GM19043 (cell line): Measurements from ENCODE around the gene RICTOR.

Source experiments
- ATAC-seq: cut with Tn5 transposase; IDR thresholded peaks from one replicate; pipeline ENCODE4 v1.9.1; 2021; ENCODE audit warnings: low read depth; ENCODE audit not compliant: unreplicated experiment

The RICTOR gene

DNA sequence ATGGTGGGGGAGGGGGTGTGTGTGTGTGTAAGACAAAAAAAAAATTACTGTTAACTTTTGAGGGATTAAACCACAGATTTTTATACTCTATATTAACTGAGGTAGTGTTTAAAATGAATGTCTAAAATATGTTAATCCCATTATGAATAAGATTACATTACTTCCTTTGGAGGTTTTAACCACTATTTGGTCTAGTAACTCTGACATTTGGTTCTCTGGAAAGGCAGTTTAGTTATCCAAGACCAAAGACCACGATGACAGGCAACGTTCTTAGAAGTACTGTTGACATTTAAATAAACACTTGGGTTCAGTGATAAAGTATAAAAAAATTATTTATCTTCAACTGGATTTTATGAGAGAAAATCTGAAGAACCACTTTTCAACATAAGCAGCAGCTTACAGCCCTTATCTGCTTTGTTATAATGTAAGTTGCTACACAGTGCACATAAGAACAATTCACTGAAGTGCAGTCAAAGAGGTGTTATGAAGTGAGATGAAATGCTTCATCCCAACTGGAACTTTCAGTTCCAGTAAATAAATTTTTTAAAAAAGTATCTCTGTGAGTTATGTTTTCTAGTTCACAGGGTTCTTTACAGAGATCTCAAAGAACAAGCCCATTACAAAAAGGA lies 133.9 kb downstream of the RICTOR start:
- no peak for ATAC-seq

DNA sequence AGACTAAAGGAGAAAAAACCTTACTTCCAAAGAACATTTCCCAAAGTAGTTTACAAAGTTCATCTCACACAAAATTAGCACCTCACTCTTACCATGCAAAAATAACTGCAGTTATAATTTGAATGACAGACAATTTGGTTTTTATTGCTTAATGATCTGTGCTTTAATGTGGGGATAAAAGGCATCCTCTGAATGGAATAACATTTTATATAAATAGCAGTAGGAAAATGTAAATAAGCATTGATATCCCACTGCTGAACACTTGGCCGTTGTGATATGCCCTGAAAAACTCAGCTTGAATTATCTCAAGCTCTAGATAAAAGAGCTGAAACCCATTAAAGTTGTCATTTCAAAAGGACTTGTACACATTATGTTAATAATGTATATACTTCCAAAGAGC lies 135.2 kb downstream of the RICTOR start:
- no peak for ATAC-seq

DNA sequence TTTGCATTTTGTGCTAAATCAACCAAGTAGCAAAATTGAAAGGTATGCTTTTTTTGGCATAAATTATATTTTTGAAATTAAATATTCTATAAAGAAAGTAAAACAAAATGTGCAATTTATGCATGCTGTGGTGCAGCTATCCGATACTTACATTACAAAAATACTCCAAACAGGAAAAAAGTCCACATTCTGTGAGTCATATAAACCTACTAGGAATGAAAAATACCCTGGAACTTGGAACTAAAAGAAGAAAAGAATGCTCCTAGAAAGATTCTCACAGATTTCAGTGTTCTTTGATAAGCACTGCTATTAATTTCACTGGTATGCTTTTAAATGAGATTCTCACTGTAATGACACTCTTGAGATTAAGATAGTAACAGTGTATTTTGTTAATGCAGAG lies 135.8 kb downstream of the RICTOR start:
- ATAC-seq, result no peak

DNA sequence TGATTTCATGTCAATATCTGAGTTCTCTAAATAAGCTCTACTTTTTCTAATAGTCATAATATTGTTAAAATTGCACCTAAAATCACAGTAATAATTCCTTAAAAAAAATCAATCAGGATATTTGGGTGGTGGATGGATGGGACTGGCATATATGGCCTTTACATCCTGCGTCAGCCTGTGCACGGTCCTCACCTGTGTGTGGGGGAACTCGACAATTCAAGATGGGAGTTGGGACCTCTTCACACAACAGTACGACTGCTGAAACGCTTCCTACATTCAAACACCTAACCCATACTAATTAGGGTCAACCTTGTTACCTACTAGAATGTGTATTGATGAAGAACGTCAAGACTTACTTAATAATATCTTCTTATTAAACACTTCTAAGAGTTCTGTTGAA lies 137.9 kb downstream of the RICTOR start:
- no peak for ATAC-seq

DNA sequence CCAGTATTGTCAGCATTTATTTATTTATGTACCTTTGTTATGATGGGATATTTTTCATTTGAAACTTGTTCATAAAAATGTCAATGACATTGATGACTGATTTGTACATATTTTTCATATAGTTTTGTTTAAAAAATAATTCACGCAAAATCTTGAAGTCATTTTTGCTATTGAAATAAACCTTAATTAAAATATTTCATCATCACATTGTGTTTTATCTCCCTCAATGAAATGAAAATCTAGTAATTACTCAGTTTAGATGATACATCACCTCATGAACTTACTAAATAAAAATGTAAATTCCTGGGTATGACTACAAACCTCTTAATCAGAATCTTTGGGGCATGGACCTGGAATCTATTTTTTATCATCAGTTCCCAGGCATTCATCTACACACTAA lies 138.8 kb downstream of the RICTOR start:
- no peak for ATAC-seq

DNA sequence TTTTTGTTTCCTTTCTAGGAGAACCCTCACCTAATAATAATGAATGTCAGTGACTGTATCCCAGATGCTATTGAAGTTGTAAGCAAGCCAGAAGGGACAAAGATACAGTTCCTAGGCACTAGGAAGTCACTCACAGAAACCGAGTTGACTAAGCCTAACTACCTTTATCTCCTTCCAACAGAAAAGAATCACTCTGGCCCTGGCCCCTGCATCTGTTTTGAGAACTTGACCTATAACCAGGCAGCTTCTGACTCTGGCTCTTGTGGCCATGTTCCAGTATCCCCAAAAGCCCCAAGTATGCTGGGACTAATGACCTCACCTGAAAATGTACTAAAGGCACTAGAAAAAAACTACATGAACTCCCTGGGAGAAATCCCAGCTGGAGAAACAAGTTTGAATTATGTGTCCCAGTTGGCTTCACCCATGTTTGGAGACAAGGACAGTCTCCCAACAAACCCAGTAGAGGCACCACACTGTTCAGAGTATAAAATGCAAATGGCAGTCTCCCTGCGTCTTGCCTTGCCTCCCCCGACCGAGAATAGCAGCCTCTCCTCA lies 141.3 kb downstream of the RICTOR start:
- ATAC-seq, result no peak

DNA sequence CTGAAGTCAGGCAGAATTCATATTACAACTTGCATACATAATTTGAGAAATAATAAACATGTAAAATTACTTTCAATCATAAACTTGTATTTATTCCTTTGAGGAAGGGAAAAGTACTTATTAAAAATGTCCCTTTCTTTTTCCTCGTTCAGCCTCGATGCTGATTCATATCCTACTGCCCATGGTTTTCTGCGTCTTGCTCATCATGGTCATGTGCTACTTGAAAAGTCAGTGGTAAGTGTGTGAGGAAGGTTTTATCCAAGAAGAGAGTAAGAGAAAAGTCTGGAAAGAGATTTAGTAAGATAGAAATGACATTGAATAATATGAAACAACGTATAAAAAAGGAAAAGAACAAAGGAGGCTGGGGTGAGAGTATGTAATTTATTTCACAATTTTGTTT lies 142.5 kb downstream of the RICTOR start:
- no peak for ATAC-seq

DNA sequence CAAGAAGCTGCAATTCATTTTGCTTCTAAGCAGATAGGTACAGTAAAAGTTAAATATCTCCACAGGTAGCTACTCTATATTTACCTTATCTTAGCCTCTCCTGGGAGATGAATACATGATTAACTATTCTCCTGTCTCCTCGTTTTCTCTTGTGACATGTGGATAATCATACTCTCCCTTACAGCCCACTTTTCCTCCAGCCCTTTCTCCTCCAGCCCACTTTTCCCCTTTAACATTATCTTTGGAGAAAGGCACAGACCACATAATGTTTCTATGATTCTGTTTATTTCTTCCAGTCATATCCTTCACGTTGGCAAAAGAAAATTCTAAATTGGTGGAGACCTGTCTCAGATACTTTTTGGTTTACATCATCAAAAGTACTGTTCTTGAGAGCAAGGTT lies 144.4 kb downstream of the RICTOR start:
- ATAC-seq, result no peak

DNA sequence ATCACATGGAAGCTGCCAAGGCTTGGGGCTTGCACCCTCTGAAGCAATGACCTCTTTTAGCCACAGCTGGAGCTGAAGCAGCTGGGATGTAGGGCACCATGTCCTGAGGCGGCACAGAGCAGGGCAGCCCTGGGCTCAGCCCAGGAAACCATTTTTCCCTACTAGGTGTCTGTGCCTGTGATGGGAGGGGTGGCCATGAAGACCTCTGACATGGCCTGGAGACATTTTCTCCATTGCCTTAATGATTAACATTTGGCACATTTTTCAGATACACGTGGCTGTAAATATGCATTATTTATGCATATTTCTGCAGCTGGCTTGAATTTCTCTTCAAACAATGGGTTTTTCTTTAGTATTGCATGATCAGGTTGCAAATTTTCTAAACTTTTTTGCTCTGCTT lies 146.7 kb downstream of the RICTOR start:
- ATAC-seq, result no peak

DNA sequence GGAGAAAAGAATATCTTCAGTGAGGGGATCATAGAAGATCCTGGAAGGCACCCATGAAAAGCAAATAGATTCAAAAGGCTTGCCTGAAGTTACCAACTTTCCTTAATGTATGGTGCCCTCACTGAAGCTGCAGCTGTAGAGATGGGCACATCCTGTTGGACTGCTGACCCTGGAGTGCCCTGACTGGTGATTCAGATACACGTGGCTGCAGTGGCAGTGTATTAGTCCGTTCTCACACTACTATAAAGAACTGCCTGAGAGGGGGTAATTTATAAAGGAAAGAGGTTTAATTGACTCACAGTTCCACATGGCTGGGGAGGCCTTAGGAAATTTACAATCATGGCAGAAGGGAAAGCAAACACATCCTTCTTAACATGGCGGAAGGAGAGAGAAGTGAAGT lies 148.1 kb downstream of the RICTOR start:
- no peak for ATAC-seq

DNA sequence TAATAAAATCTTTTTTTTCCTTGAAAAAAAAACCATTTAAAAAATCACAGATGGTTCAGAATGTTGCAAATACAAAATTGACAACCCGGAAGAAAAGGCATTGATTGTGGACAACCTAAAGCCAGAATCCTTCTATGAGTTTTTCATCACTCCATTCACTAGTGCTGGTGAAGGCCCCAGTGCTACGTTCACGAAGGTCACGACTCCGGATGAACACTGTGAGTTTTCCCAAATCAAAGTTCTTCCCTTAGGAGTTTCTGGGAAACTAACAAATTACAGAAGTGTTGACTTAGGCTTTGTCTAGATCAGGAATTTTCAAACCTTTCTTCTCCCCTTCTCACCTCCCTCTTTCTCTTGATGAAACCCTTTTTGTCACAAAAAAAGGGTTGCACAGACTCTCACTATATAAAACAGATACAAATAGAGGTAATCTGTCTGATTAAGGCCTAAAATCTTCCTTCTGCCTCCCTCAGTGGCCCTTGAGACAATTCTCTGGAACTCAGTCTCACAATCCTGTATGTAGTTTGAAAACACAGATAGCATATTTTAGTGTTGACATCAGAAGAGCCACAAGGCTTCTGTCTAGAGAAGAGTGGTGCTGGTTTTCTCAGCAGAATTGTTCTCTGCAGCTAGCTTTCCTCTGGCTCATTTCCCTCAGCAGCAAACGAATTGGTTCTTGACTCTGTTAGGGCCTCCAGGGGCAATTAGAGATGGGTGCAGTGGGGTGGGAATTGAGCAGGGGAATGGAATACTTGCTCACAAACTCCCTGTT lies 148.9 kb downstream of the RICTOR start:
- ATAC-seq, result no peak

DNA sequence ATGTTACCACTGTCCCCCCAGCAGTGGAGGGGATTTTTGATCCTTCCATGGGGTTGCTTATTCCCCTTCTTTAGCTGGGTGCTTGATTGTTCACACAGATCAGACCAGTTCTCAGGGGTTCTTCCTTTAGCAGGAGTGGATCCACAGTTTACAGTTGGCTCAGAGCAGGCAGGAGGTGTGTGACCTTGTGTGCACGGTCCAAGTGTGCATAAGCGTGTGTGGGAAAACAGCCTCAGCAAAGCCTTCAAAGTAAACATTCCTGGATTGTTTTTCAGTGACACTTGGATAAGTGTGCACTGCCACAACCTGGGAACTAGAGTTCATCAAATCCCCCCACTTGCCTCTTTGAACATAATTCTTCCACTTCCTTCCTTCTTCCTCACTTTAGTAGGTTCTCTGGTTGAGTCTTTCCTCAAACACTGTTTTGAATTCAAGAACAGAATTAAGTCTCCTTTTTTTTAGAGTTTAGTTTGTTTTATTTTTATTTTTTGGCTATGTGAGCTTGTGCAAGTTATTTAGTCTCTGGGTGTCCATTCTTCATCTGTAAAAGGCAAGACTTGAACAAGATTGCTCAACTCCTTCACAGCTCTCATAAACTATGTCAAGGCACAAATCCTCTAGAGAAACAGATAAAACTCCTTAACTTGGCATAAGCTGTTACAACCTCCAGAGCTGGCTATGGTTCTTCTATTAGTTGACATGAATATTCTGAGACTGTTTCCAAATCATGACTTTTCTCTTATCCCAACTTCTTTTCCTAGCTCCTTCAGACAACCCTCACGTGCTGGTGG lies 150.3 kb downstream of the RICTOR start:
- ATAC-seq, result no peak

DNA sequence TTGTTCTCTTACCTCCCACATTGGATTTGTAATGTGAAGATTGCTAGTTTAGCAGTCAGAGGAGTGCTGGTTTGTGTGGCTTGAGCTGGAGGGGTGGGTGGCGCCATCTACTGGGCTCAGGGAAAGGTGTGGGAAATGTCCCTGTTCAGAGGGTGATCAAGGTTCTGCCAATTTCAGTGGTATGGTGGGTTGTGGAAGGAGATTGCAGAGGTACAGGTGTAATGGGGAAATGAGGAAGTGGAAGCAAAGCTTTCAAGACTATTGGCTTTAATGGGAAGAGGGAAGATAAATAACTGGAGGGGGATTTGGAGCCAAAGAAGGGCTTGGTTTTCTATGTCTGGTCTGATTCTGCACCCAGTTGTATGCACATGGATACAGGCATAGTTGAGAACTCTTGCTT lies 152.0 kb downstream of the RICTOR start:
- ATAC-seq, result no peak

DNA sequence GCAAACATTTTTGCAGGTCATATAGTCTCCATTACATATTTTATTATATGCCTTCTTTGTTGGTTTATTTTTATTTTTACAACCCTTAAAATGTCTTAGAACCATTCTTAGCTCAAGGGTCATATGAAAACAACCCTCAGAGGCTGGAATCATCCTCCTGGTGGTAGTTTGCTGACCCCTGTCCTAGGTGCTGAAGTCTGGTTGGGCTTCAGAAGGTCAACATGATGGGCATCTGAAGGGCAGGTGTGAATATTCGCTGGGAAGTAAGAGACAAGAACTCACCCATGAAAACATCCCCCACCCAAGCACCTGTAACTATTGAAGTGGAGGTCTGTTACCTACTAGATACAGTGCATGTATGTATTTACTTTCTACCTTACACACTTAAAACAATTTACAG lies 153.0 kb downstream of the RICTOR start:
- no peak for ATAC-seq

DNA sequence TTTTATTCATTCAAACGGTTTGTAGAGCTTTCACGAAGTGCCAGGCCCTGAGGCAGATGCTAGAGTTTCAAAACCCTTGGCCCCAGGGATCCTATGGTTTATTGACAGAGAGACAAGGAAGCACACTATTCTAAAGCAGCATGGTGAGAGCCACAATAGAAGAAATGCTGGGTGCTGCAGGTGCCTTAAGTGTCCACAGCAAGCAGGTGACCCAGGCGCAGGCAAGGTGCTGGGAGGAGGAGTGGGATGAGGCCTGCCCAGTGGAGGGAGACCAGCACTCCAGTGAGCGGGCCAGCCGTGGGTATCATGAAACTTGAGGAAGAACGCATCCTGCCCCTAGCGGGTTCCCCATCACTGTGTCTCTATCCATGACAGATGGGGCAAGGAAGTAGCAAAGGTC lies 157.4 kb downstream of the RICTOR start:
- ATAC-seq, result no peak

DNA sequence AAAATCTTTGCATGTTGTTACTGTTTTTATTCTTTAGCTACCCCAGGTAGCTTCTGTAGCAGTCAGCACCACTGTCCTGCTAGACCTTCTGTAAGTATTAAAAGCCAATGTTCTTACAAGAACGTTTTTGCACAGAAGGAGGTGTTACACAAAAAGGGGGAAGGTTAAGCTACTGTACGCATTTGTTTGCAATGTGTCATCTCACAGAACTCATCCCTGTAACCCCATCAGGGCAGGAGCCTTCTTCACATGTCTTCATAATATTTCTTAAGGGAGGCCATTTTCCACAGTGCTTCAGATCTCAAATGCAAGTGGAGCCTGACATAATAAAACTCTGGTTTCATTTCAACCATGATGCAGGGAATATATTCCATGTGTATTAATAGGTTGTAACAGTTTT lies 160.5 kb downstream of the RICTOR start:
- ATAC-seq, result no peak

DNA sequence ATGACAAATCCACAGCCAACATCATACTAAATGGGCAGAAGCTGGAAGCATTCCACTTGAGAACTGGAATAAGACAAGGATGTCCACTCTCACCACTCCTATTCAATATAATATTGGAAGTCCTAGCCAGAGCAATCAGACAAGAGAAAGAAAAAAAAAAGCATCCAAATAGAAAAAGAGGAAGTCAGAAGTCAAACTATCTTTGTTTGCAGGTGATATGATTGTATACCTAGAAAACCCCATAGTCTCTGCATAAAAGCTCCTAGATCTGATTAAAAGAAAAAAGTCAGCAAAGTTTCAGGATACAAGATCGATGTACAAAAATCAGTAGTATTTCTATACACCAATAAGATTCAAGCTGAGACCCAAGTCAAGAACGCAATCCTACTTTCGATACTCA lies 162.3 kb downstream of the RICTOR start:
- ATAC-seq, result no peak

DNA sequence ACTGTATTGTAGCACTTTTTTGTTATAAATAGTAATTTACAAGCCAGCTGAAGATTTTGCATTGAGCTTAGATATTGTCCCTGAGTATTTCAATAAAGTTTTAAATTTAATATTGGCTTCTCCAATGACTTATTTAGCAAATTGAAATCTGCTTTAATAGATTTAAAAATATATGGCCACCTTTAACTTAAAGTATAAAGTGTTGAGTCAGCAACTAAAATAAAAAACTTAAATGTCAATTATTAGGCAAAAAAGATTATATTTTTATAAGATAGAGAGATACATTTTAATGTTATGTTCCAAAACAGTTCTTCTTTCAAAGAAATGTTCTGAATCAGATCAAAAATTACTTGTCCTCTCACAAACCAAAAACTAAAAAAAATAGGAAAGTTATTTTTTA lies 167.7 kb downstream of the RICTOR start:
- no peak for ATAC-seq

DNA sequence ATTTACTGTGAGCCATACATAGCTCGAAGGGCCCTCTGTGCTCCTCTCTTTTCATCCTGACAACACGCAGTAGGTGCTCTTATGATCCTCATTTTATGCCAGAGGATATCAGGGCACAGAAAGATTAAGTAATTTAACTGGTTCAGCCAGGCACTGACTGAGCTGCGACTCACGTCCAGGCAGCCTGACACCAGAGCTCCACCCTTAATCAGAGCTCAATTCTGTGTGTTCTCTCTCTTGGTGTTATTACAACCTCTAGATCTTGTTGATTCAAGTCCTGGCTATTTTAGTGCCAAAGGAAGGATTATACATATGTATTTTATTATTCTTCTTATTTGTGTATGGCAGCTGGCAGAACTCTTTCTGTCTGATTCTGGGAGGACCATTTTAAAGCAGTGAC lies 168.7 kb downstream of the RICTOR start:
- no peak for ATAC-seq

DNA sequence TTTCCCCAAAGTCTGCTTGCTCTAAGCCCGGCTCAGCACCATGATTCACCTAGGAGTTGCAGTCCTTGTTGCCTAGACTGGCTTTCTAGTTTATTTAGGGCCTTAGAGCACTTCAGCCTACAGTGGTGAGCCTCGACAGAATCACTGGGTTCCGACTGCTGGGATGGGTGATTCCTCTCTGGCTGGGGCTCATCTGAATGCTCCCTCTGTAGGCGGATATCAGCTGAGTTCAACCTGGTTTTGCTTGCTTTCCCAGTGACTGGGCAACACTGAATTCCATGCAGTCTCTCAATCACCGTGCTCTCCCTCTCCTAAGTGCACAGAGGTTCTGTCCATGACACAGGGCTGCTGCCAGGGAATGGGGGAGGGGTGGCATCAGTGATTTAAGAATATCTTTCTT lies 174.3 kb downstream of the RICTOR start:
- no peak for ATAC-seq

DNA sequence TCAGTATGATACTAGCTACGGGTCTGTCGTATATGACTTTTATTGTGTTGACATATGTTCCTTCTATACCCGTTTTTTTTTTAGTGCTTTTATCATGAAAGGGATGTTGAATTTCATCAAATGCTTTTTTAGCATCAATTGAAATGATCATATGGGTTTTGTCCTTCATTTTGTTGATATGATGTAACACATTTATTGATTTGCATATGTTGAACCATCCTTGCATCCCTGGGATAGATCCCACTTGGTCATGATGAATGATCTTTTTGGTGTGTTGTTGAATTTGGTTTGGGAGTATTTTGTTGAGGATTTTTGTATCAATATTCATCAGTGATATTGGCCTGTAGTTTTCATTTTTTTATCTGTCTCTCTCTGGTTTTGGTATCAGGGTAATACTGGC lies 177.4 kb downstream of the RICTOR start:
- no peak for ATAC-seq
